SK-N-DZ (cell line): Measurements from ENCODE around the gene EFR3B. TPM values are rescaled to one million over a fixed set of nuclear protein-coding genes. Genes with fewer than 3 reads are reported as not detected.
"Not testable (repeated sequence)": the region's sequence is repeated elsewhere in the genome, so short reads cannot be mapped to it uniquely, and the experiment has no call there.

Source experiments
- DNase-seq: peaks from one replicate; pipeline ENCODE4 v3.0.0-alpha.2; 2015; ENCODE audit warnings: low spot score
- polyA plus RNA-seq, 2 experiments: library from polyadenylated mRNA; depleted of rRNA; stranded (reverse); fragments of >200 nt; gene quantifications; 2 replicates each; pipeline ENCODE4 v1.2.3, GENCODE V29; 2014

Gene EFR3B
- 6.4 and 8.0 TPM in 2 replicates for polyA plus RNA-seq (2014; cell fraction: cytosol; rRNA removed)
- 5.8 and 10.8 TPM in 2 replicates for polyA plus RNA-seq (2014; cell fraction: nucleus; rRNA removed)

GRCh38 chr2:25041928-25042320 lies at the start of gene EFR3B:
TSS of gene EFR3B (plus strand) at chr2:25042076. CDS start at chr2:25042313, 237 bp downstream.
- peak; percentile 88 for DNase-seq

GRCh38 chr2:24993406-24994145 lies 48.3 kb upstream of the EFR3B start:
- DNase-seq, result peak; percentile 19

- DNase-seq, result no peak
Observed at GRCh38 chr2:24994146-24994724, 47.6 kb upstream of the EFR3B start.

- DNase-seq, result not testable (repeated sequence)
Observed at GRCh38 chr2:24999097-24999496, 42.8 kb upstream of the EFR3B start.

GRCh38 chr2:25000036-25000435 lies 41.8 kb upstream of the EFR3B start:
- no peak for DNase-seq

- DNase-seq, result peak; percentile 29
Observed at GRCh38 chr2:25000503-25001324, 41.2 kb upstream of the EFR3B start.

- DNase-seq, result no peak
Observed at GRCh38 chr2:25001325-25001637, 40.6 kb upstream of the EFR3B start.

GRCh38 chr2:25002066-25002465 lies 39.8 kb upstream of the EFR3B start:
- no peak for DNase-seq

- no peak for DNase-seq
Observed at GRCh38 chr2:25009954-25010353, 31.9 kb upstream of the EFR3B start.

GRCh38 chr2:25011342-25011741 lies 30.5 kb upstream of the EFR3B start:
- DNase-seq, result not testable (repeated sequence)

GRCh38 chr2:25014631-25015030 lies 27.2 kb upstream of the EFR3B start:
- DNase-seq, result peak; percentile 78

GRCh38 chr2:25018681-25019080 lies 23.2 kb upstream of the EFR3B start:
- no peak for DNase-seq

- DNase-seq, result no peak
Observed at GRCh38 chr2:25021791-25022362, 20.0 kb upstream of the EFR3B start.

- no peak for DNase-seq
Observed at GRCh38 chr2:25023333-25023732, 18.5 kb upstream of the EFR3B start.

GRCh38 chr2:25025229-25026007 lies 16.5 kb upstream of the EFR3B start:
- DNase-seq, result no peak

GRCh38 chr2:25026008-25026530 lies 15.8 kb upstream of the EFR3B start:
- DNase-seq, result no peak

- DNase-seq, result no peak
Observed at GRCh38 chr2:25029183-25029554, 12.7 kb upstream of the EFR3B start.

- no peak for DNase-seq
Observed at GRCh38 chr2:25030702-25031101, 11.2 kb upstream of the EFR3B start.

GRCh38 chr2:25032094-25032493 lies 9.8 kb upstream of the EFR3B start:
- peak; percentile 38 for DNase-seq

GRCh38 chr2:25032901-25033300 lies 9.0 kb upstream of the EFR3B start:
- no peak for DNase-seq

GRCh38 chr2:25034081-25034480 lies 7.8 kb upstream of the EFR3B start:
- DNase-seq, result no peak
